Activated CD4-positive, alpha-beta T cell treated with anti-CD3 and anti-CD28 coated beads, Interleukin-2, Interleukin-6, amounts not matched to agents 100 ng/mL and 50 ng/mL, durations not matched to agents 16 hours and 8 hours (primary cell): Measurements from ENCODE around the gene COX7A2L.

Source experiments
- DNase-seq: peaks from one replicate; pipeline ENCODE4 v3.0.0-alpha.2; 2020

COX7A2L gene

DNA sequence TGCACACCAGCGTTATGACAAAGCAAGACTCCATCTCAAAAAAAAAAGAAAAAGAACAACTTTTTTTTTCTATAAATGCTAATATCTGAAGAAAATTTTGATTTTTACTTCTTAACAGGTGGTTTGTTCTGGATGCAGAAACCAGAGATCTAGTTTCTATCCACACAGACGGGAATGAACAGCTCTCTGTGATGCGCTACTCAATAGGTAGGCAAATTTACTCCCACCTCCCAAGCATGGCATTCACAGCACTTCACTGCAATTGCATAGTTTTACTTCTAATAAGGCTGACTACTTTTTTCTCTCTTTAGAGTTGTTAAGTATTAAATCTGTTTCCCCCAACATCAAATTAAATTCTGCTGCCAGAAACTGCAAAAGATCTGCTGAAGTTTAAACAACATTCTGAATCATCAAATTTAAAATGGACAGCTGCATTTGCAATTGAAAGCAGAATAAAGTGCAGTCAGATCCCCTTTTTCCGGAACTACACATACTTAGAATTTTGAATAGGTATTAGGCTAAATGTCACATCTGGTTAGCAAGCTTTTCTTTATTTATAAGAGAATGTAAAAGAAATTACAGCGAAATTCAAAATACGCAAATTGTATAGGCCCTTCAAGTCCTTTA is 45.1 kb downstream of the COX7A2L start:
- DNase-seq: no peak

DNA sequence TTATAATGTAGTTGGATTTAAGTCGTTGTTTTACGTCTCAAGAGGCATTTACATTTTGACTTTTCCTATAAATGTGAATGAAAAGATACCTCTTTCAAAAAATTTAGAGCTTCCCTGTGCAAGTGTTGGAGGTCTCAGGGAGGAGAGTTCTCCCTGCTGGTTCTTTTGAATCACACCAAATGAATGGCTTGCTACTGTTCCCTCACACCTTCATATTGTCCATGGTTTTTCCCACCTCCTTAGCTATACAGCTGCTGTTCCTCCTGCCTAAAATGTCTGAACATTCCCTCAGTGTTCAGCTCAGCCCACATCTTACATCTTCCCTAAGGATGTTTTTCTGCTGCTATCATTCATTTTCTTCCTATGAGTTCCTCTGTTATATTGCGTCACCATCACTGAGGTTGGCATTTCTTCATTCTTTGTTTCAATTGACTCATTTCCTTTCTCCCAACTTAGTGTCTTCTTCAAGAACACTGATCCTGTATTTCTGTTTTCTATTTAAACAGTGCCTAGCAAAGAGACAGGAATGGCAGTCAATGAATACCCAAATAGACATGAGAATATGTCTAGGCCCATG is 46.0 kb downstream of the COX7A2L start:
- peak; percentile 26 for DNase-seq

DNA sequence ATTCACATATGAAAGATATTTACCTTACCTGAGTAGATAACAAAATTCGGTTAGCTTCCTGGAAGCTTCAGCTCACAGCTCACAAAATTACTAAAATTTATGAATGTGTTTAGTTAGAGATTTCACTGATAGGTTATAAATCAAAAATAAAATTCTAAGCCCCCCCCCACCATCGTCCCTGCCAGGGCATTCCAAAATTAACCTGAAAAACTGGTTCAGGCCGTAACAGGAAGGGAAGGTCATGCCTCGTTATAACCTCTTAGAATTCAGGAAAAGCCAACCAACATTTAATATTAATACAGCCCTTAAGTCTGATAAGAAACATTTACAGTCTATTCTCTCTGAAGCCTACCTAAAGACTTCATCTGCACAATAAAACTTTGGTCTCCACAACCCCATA is 48.9 kb downstream of the COX7A2L start:
- DNase-seq: no peak

DNA sequence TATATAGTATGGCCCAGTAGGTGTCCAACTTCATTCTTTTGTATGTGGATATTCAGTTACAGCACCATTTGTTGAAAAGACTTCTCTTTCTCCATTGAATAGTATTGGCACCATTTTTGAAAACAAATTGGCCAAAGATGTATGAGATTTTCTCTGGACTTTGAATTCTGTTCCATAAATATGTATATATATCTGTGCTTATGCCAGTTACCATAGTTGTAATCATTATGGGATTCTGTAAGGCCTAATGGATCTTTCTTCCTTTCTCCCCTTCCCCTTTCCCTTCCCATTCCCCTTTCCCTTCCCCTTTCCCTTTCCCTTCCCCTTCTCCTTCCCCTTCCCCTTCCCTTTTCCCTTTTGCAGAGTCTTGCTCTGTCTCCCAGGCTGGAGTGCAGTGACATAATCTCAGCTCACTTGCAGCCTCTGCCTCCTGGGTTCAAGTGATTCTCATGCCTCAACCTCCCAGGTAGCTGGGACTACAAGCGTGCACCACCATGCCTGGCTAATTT is 51.0 kb downstream of the COX7A2L start:
- no peak for DNase-seq

DNA sequence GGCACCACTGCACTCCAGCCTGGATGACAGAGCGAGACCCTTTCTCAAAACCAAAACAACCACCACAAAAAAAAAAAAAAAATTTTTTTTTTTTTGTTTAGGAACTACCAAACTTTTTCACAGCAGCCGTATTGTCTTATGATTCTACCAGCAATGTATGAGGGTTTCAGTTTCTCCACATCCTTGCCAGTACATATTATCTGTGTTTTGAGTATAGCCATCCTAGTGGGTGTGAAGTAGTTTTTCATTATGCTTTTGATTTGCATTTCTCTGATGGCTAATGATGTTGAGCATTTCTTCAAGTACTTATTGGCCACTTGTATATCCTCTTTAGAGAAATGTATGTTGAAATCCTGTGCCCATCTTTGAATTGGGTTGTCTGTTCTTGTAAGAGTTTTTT is 51.7 kb downstream of the COX7A2L start:
- DNase-seq: no peak

DNA sequence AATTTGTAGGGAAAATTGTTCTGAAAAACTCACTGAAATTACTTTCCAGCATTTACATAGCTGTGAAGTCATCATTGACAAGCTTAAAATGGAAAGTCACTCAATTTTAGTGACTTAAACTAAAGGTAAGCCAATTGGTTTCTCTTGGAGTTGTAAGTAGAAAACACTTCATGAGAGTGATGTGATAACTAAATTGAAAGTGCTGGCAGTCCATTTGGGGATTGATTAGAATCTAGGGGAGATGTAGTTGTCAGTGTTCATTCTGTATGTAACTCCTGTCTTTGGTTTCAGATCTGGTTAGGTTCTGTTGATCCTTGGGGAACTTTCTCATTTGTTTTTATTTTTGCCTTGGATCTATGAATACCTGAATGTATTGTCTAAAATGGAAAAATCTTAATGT is 53.8 kb downstream of the COX7A2L start:
- no peak for DNase-seq

DNA sequence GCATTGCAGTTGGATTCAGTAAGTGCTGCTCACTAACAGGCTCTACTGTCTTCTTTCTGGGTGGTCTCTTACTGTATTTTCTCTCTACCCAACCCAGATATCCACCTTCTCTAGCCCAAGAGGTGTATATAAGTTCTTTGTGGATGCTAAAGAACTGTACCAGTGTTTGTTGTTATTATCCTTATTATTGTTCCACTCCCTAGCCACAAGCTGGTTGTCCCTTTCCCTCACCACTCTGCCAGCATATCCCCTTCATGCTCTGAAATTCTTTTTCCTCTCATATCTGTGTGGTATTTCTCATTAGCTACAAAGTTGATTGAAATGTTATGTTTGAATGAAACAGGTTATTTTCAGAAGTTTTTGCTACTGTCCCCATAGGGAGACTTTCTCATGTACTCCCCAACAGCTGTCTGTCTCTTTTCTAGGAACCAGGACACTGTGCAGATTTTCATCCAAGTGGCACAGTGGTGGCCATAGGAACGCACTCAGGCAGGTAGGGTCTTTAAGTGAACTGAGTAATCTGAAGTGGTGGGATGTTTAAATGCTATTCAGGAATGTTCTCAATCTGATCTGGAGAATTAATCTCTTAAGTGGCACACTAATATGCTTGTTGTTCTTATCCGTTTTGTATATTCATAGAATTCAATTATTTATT is 56.8 kb downstream of the COX7A2L start:
- no peak for DNase-seq

DNA sequence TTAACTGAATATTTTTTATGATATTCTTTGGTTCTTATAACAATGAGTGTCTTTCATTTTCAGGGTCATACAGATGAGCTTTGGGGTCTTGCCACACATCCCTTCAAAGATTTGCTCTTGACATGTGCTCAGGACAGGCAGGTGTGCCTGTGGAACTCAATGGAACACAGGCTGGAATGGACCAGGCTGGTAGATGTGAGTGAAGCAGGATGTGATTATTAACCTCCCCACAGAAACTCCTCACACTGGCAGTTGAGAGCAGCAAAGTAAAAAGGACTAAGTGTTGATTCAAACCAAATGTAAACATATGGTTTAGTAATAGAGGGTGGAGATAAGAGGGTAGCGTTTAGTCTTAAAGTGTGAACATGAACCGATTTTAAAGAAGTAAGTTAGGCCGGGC is 57.8 kb downstream of the COX7A2L start:
- DNase-seq: no peak

DNA sequence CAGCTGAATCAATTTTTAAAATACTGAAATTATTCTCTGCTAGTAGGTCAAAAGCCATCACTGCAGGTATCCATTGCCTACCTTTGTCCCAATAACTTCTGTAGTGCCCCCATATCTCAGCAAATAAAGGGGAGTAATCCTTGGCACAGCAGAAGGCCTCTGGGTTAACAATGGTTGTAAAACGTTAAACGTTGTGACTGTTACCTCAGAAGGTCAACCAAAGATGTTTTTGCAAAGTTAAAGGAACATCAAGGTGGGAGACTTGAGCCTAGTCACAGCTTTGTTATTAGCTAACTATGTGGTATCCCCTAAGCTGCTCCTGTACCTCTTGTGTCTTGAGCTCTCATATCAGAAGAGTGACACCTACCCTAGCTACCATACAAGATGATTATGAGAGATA is 60.5 kb downstream of the COX7A2L start:
- no peak for DNase-seq
